ENCODE results near the gene RNU6-9. TPM values are rescaled to one million over a fixed set of nuclear protein-coding genes. Genes with fewer than 3 reads are reported as not detected.

RNU6-9 gene
- total RNA-seq, 1 donor from 2014 or later, result not detected

DNA sequence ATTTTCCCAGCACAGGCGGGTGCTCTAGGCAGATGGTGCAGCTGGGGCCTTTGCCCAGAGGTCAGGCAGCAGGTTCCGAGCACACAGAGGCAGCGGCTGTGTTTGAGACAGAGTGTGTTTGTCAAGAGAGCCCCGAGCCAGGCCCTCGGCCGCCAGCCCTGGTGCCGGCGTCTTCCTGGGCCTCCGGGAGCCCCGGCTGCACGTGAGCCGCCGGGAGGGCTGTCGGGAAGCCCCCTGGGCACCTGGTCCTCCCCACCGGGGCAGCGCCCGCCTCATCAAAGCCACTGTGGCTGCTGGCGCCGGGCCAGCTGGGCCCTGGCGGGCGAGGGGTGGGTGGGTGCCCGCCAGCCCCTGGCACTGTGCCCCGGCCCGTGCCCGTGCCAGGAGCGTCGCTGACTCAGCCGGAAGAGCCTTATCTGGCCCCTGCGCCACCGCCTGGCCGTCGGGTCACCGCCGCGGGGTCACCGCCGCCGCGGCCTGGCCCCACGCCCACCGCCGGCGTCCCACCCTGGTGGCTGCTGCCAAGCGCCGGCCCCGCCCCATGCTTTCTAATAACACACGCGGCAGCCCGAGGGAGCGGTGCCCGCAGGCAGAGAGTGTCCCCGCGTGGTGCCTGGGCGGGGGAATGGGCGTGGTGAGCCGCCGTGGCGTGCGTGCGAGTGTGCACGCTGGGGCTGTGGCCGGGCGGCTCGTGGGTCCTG lies 47.5 kb downstream of the RNU6-9 start:
- Mint-ChIP-seq H3K27me3 (no peaks in the 10 kb centered on the region), H3K4me3 (peak overlapping the region; percentile 26), H3K9me3 (no peaks in the 10 kb centered on the region), H3K4me1 (ENCODE audit: unreplicated experiment) (peaks cover 22% of the 10 kb centered on the region), H3K27ac (peak overlapping the region; percentile 67), H3K36me3 (peaks cover 24% of the 10 kb centered on the region)
- TF ChIP-seq, protein P1, sequence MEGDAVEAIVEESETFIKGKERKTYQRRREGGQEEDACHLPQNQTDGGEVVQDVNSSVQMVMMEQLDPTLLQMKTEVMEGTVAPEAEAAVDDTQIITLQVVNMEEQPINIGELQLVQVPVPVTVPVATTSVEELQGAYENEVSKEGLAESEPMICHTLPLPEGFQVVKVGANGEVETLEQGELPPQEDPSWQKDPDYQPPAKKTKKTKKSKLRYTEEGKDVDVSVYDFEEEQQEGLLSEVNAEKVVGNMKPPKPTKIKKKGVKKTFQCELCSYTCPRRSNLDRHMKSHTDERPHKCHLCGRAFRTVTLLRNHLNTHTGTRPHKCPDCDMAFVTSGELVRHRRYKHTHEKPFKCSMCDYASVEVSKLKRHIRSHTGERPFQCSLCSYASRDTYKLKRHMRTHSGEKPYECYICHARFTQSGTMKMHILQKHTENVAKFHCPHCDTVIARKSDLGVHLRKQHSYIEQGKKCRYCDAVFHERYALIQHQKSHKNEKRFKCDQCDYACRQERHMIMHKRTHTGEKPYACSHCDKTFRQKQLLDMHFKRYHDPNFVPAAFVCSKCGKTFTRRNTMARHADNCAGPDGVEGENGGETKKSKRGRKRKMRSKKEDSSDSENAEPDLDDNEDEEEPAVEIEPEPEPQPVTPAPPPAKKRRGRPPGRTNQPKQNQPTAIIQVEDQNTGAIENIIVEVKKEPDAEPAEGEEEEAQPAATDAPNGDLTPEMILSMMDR (conservative IDR thresholded peaks at IDR 0.05), result no peak
- DNase-seq (ENCODE audit: extremely low spot score, unreplicated experiment), result no peak

DNA sequence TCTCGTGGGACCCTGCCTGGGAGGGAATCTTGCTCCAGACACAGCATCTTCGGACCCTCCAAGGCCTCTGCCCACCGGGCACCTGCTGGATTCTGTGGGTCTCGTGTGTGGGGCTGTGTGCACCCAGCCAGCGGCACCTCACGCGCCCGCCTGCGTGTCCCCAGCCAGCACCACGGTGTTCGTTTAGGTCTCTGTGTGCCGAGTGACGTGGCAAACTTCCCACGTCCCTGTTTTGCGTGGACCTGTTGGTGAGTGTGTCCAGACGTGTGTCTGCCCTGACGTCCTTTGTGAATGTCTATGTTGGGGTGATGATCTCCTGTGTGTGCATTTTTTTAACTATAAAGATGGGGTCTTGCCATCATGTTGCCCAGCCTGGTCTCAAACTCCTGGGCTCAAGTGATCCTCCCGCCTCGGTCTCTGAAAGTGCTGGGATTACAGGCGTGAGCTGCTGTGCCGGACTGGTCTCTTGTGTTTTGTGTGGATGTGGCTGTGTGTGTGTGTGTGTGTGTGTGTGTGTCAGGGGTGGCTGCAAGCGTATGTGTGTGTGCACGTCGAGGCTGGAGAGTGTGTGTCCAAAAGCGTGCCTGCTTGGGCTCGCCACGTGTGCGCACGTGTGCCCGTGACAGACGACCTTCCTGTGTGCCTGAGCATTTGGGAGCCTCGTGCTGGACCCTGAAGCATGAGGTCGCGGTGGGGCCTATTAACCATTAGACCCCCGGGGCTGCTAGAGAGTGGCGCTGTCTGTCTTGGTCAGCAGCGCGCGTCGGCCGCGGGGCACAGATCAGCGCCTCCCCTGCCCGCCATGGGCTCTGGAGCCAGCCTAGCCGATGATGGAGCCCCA lies 48.2 kb downstream of the RNU6-9 start:
- Mint-ChIP-seq H3K27ac (peak overlapping the region; percentile 67), H3K4me3 (no peak overlapping the region), H3K36me3 (peaks cover 24% of the 10 kb centered on the region), H3K27me3 (no peaks in the 10 kb centered on the region), H3K4me1 (ENCODE audit: unreplicated experiment) (peaks cover 22% of the 10 kb centered on the region), H3K9me3 (no peaks in the 10 kb centered on the region)
- no peak for DNase-seq (ENCODE audit: extremely low spot score, unreplicated experiment)
- TF ChIP-seq, protein P1 (conservative IDR thresholded peaks at IDR 0.05), result no peak

DNA sequence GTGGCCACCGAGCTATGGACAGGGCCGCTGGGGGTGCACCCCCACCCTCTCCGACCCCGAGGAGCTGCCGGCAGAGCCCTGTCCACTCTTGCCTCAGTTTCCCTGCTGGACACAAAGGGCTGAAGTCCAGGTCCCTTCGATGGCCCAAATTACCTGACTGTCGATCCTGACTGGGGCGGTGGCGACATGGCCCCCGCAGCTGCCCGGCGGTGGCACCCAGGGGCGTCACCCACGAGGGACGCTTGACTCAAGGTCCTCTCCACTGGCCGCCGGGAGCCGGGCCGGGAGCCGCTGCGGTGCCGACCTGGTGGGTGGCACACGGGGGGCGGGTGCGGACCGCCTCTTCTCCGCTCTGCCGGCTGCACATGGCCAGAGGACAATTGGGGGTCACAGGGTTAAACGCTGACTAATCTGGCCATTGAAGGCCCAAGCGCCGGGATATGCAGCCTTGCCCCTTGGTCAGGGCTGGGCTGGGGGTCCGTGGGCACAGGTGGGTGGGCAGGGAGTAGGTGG lies 48.9 kb downstream of the RNU6-9 start:
- H3K27me3 Mint-ChIP-seq, result no peaks in the 10 kb centered on the region
- TF ChIP-seq, protein P1 (conservative IDR thresholded peaks at IDR 0.05), result no peak
- no peak for DNase-seq (ENCODE audit: extremely low spot score, unreplicated experiment)
- H3K4me1 Mint-ChIP-seq (ENCODE audit: unreplicated experiment), result peaks cover 22% of the 10 kb centered on the region
- peaks cover 23% of the 10 kb centered on the region for H3K36me3 Mint-ChIP-seq
- H3K4me3 Mint-ChIP-seq, result no peak overlapping the region
- no peaks in the 10 kb centered on the region for H3K9me3 Mint-ChIP-seq
- H3K27ac Mint-ChIP-seq, result no peak overlapping the region

Other genes starting within 250 kb of the RNU6-9 start
- gene RNF126, start 230.3 kb upstream of the RNU6-9 start, total RNA-seq (ENCODE audit: low replicate concordance), result 38.1 and 41.3 TPM in 2 replicates
- 9.3 and 11.0 TPM in 2 replicates for gene FSTL3, start 217.1 kb upstream of the RNU6-9 start, total RNA-seq (ENCODE audit: low replicate concordance)
- not detected in 2 replicates for gene PRSS57, start 198.0 kb upstream of the RNU6-9 start, total RNA-seq (ENCODE audit: low replicate concordance)
- gene PALM, start 184.5 kb upstream of the RNU6-9 start, total RNA-seq (ENCODE audit: low replicate concordance), result 63.3 and 64.1 TPM in 2 replicates
- 9.4 and 20.8 TPM in 2 replicates for gene MISP, start 142.4 kb upstream of the RNU6-9 start, total RNA-seq (ENCODE audit: low replicate concordance)
- 416 and 496 TPM in 2 replicates for gene PTBP1, start 96.0 kb upstream of the RNU6-9 start, total RNA-seq (ENCODE audit: low replicate concordance)
- gene PLPPR3, start 71.5 kb upstream of the RNU6-9 start, total RNA-seq (ENCODE audit: low replicate concordance), result 9.9 and 29.2 TPM in 2 replicates
- 0.41 TPM in 1 of 2 replicates, not detected in the other for gene AZU1, start 65.6 kb upstream of the RNU6-9 start, total RNA-seq (ENCODE audit: low replicate concordance)
- gene PRTN3, start 52.5 kb upstream of the RNU6-9 start, total RNA-seq (ENCODE audit: low replicate concordance), result 0.45 TPM in 1 of 2 replicates, not detected in the other
- gene ELANE, start 41.2 kb upstream of the RNU6-9 start, total RNA-seq (ENCODE audit: low replicate concordance), result not detected in 2 replicates
- gene CFD, start 33.8 kb upstream of the RNU6-9 start, total RNA-seq (ENCODE audit: low replicate concordance), result 5.5 and 11.3 TPM in 2 replicates
- gene MED16, start 297 bp upstream of the RNU6-9 start, total RNA-seq (ENCODE audit: low replicate concordance), result 59.6 and 74.2 TPM in 2 replicates
- 48.8 and 56.7 TPM in 2 replicates for gene R3HDM4, start 19.7 kb downstream of the RNU6-9 start, total RNA-seq (ENCODE audit: low replicate concordance)
- gene KISS1R, start 23.8 kb downstream of the RNU6-9 start, total RNA-seq (ENCODE audit: low replicate concordance), result 1.2 and 2.2 TPM in 2 replicates
- gene ARID3A, start 32.6 kb downstream of the RNU6-9 start, total RNA-seq (ENCODE audit: low replicate concordance), result 83.0 and 124 TPM in 2 replicates
- gene WDR18, start 90.9 kb downstream of the RNU6-9 start, total RNA-seq (ENCODE audit: low replicate concordance), result 59.5 and 65.4 TPM in 2 replicates
- 0.65 and 1.00 TPM in 2 replicates for gene GRIN3B, start 106.9 kb downstream of the RNU6-9 start, total RNA-seq (ENCODE audit: low replicate concordance)
- 157 and 173 TPM in 2 replicates for gene TMEM259, start 127.6 kb downstream of the RNU6-9 start, total RNA-seq (ENCODE audit: low replicate concordance)
- gene RNU6-2, start 128.0 kb downstream of the RNU6-9 start, total RNA-seq (ENCODE audit: low replicate concordance), result not detected in 2 replicates
- 276 and 279 TPM in 2 replicates for gene CNN2, start 133.1 kb downstream of the RNU6-9 start, total RNA-seq (ENCODE audit: low replicate concordance)
- 23.9 and 26.1 TPM in 2 replicates for gene ABCA7, start 146.6 kb downstream of the RNU6-9 start, total RNA-seq (ENCODE audit: low replicate concordance)
- gene ARHGAP45, start 173.7 kb downstream of the RNU6-9 start, total RNA-seq (ENCODE audit: low replicate concordance), result 2.6 and 4.5 TPM in 2 replicates
- gene POLR2E, start 201.9 kb downstream of the RNU6-9 start, total RNA-seq (ENCODE audit: low replicate concordance), result 171 and 181 TPM in 2 replicates
- 174 and 204 TPM in 2 replicates for gene GPX4, start 210.5 kb downstream of the RNU6-9 start, total RNA-seq (ENCODE audit: low replicate concordance)

Data from type B pancreatic cell (in vitro differentiated cells).